ENCODE results near the gene SPECC1L. TPM values are rescaled to one million over a fixed set of nuclear protein-coding genes. Genes with fewer than 3 reads are reported as not detected.
A peak's percentile ranks its signal among the peaks of the same experiment; 100 is the strongest.

Gene SPECC1L
- total and polyA plus RNA-seq, 4 experiments from 2014 or later, result 4.3 to 62.1 (median 32.0) TPM

DNA sequence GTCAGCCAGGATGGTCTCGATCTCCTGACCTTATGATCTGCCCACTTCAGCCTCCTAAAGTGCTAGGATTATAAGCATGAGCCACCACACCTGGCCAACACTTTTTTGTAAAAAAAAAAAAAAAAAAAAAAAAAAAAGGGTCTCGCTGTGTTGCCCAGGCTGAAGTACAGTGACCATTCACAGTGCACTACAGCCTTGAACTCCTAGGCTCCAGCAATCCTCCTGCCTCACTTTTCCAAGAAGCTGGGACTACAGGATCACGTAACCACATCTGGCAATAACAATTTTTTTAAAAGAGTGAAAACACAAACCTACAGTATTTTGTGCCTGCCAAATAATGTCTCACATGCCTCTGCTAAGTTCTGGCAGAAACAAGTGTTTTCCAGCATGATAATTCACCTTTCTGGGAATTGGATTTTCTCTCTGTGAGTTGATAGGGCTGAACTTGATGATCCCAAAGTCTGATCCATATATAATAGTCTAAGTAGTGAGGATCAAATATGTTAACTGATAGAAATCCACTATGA lies 187.3 kb downstream of the SPECC1L start:
- ChIA-PET POLR2A (ENCODE audit: partially characterized antibody) (no interaction called here), CTCF (ENCODE audit: partially characterized antibody) (no interaction called here)
- H3K27me3 Mint-ChIP-seq, result no peaks in the 10 kb centered on the region
- H3K4me3 Mint-ChIP-seq, result no peak overlapping the region
- Histone ChIP-seq H3K9me3 (ENCODE audit: control insufficient read depth in 1 of 2, low read length in 2 of 2) (no peaks in the 10 kb centered on the region), H3K4me1 (ENCODE audit: insufficient read depth, low read length) (no peaks in the 10 kb centered on the region), H3K4me3 (ENCODE audit: low read length in 2 of 2) (no peak overlapping the region), H3K27me3 (ENCODE audit: insufficient read depth, low read length) (no peaks in the 10 kb centered on the region), H3K36me3 (ENCODE audit: insufficient read depth, low read length) (no peaks in the 10 kb centered on the region), H3K27ac (ENCODE audit: low read depth, low read length) (no peak overlapping the region)
- H3K9me3 Mint-ChIP-seq, result no peaks in the 10 kb centered on the region
- intact Hi-C loops (cut with micrococcal nuclease), result no loop called here
- H3K4me1 Mint-ChIP-seq, result peaks cover 0 to 1% (median 0%) of the 10 kb centered on the region in 4 donors
- H3K27ac Mint-ChIP-seq, result no peak overlapping the region
- no peaks in the 10 kb centered on the region for H3K36me3 Mint-ChIP-seq
- DNase-seq, result no peak

- H3K4me1 ChIP-seq (ENCODE audit: insufficient read depth, low read length), result no peaks in the 10 kb centered on the region
- Mint-ChIP-seq H3K9me3 (no peaks in the 10 kb centered on the region), H3K4me1 (peaks cover 0 to 1% (median 0%) of the 10 kb centered on the region in 4 donors), H3K27ac (peak overlapping the region in 4 of 7 donors; percentile 14 to 88 (median 42)), H3K36me3 (no peaks in the 10 kb centered on the region), H3K4me3 (no peak overlapping the region), H3K27me3 (no peaks in the 10 kb centered on the region)
- no peaks in the 10 kb centered on the region for H3K36me3 ChIP-seq (ENCODE audit: insufficient read depth, low read length)
- intact Hi-C loops (cut with micrococcal nuclease), result no loop called here
- H3K27ac ChIP-seq (ENCODE audit: low read depth, low read length), result no peak overlapping the region
- no peaks in the 10 kb centered on the region for H3K9me3 ChIP-seq (ENCODE audit: control insufficient read depth in 1 of 2, low read length in 2 of 2)
- no peak overlapping the region for H3K4me3 ChIP-seq (ENCODE audit: low read length in 2 of 2)
- no peaks in the 10 kb centered on the region for H3K27me3 ChIP-seq (ENCODE audit: insufficient read depth, low read length)
- ChIA-PET CTCF (ENCODE audit: partially characterized antibody) (no interaction called here), POLR2A (ENCODE audit: partially characterized antibody) (no interaction called here)
- DNase-seq, result no peak
These were observed 189.3 kb downstream of the SPECC1L start for GRCh38 chr22:24459911-24460310.

DNA sequence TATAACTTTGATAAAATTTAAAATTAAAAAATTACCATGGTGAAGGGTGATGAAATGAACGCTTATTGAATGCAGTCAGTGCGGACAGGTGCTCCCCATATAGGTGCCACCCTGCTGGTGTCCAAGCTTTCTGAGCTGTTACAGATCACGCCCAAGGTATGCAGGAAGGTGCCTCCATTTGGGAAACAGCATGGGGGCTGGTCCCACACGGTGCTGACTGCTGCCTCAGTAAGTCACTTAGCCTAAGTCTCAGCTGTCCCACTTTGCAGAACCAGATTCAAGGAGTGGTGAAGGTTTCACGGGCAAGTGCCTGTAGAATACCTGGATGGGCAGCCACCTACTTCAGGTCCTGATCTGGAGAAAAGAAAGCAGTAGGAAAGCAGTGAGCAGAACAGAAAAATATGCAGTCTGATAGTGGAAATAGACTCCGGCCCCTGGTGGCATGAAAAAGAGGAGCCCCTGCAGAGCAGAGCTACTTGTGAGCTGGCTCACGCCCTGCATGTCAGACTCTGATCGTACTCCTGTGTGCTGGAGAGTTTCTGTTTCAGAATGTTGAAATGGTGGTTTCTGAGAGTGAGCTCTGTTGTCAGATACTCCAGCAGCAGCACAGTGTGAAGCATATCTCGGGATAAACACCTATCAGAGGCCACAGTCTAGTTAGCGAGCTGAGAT lies 189.9 kb downstream of the SPECC1L start:
- CTCF ChIA-PET (ENCODE audit: partially characterized antibody), result no interaction called here
- H3K27ac ChIP-seq (ENCODE audit: low read depth, low read length), result no peak overlapping the region
- H3K4me1 Mint-ChIP-seq, result peaks cover 0 to 1% (median 0%) of the 10 kb centered on the region in 4 donors

GRCh38 chr22:24463071-24463760 lies 192.6 kb downstream of the SPECC1L start:
- Mint-ChIP-seq H3K4me3 (no peak overlapping the region), H3K27me3 (no peaks in the 10 kb centered on the region), H3K36me3 (no peaks in the 10 kb centered on the region), H3K9me3 (no peaks in the 10 kb centered on the region), H3K4me1 (peaks cover 0 to 1% (median 0%) of the 10 kb centered on the region in 4 donors), H3K27ac (no peak overlapping the region)
- POLR2A ChIA-PET (ENCODE audit: partially characterized antibody), result interaction anchor here (0.6 to 1.0 kb wide), 3 partner anchors 28 to 492 kb away, joined by 3 read pairs; no protein-coding TSS in a partner anchor
- no peaks in the 10 kb centered on the region for H3K36me3 ChIP-seq (ENCODE audit: insufficient read depth, low read length)
- intact Hi-C loops (cut with micrococcal nuclease), result no loop called here
- CTCF ChIA-PET (ENCODE audit: partially characterized antibody), result interaction anchor here (0.8 kb wide), 1 partner anchor 59 kb away, joined by 3 read pairs; no protein-coding TSS in a partner anchor
- no peaks in the 10 kb centered on the region for H3K4me1 ChIP-seq (ENCODE audit: insufficient read depth, low read length)
- H3K27ac ChIP-seq (ENCODE audit: low read depth, low read length), result no peak overlapping the region
- no peak for DNase-seq
- H3K9me3 ChIP-seq (ENCODE audit: control insufficient read depth in 1 of 2, low read length in 2 of 2), result no peaks in the 10 kb centered on the region
- H3K4me3 ChIP-seq (ENCODE audit: low read length in 2 of 2), result no peak overlapping the region
- H3K27me3 ChIP-seq (ENCODE audit: insufficient read depth, low read length), result no peaks in the 10 kb centered on the region

More for the DNA sequence above, 189.9 kb downstream of the SPECC1L start:
- Histone ChIP-seq H3K36me3 (ENCODE audit: insufficient read depth, low read length) (no peaks in the 10 kb centered on the region), H3K4me1 (ENCODE audit: insufficient read depth, low read length) (no peaks in the 10 kb centered on the region), H3K4me3 (ENCODE audit: low read length in 2 of 2) (no peak overlapping the region), H3K9me3 (ENCODE audit: control insufficient read depth in 1 of 2, low read length in 2 of 2) (no peaks in the 10 kb centered on the region), H3K27me3 (ENCODE audit: insufficient read depth, low read length) (no peaks in the 10 kb centered on the region)
- Mint-ChIP-seq H3K9me3 (no peaks in the 10 kb centered on the region), H3K27me3 (no peaks in the 10 kb centered on the region), H3K27ac (peak overlapping the region in 2 of 7 donors; percentile 27 to 29), H3K36me3 (no peaks in the 10 kb centered on the region), H3K4me3 (no peak overlapping the region)
- intact Hi-C loops (cut with micrococcal nuclease), result no loop called here
- POLR2A ChIA-PET (ENCODE audit: partially characterized antibody), result no interaction called here
- no peak for DNase-seq

DNA sequence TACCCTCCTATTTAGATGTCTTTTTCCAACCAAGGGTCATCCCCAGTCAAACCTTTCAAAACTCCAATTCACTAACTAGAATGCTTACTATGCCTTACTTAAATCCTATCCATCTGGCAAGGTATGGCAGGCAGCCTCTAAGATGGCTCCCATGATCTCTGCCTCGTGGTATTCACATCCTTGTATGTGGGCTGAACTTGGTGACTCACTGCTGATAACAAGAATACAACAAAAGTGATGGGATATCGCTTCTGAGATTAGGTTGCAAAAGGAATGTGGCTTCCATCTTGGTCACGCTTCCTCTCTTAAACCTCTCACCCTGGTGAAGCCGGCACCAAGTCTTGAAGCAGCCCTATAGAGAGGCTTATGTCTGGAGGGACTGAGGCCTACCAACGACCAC lies 194.9 kb downstream of the SPECC1L start:
- no peak overlapping the region for H3K27ac ChIP-seq (ENCODE audit: low read depth, low read length)
- intact Hi-C loops (cut with micrococcal nuclease), result no loop called here
- H3K27ac Mint-ChIP-seq, result no peak overlapping the region

GRCh38 chr22:24465975-24466374 lies 195.3 kb downstream of the SPECC1L start:
- Mint-ChIP-seq H3K9me3 (no peaks in the 10 kb centered on the region), H3K36me3 (no peaks in the 10 kb centered on the region), H3K27me3 (no peaks in the 10 kb centered on the region), H3K4me1 (no peaks in the 10 kb centered on the region), H3K4me3 (no peak overlapping the region), H3K27ac (no peak overlapping the region)
- POLR2A ChIA-PET (ENCODE audit: partially characterized antibody), result no interaction called here
- Histone ChIP-seq H3K4me3 (ENCODE audit: low read length in 2 of 2) (no peak overlapping the region), H3K4me1 (ENCODE audit: insufficient read depth, low read length) (no peaks in the 10 kb centered on the region), H3K9me3 (ENCODE audit: control insufficient read depth in 1 of 2, low read length in 2 of 2) (no peaks in the 10 kb centered on the region), H3K27ac (ENCODE audit: low read depth, low read length) (no peak overlapping the region), H3K36me3 (ENCODE audit: insufficient read depth, low read length) (no peaks in the 10 kb centered on the region), H3K27me3 (ENCODE audit: insufficient read depth, low read length) (no peaks in the 10 kb centered on the region)
- DNase-seq, result no peak
- intact Hi-C loops (cut with micrococcal nuclease), result no loop called here
- CTCF ChIA-PET (ENCODE audit: partially characterized antibody), result no interaction called here

More for the DNA sequence above, 194.9 kb downstream of the SPECC1L start:
- Mint-ChIP-seq H3K9me3 (no peaks in the 10 kb centered on the region), H3K4me3 (no peak overlapping the region), H3K4me1 (no peaks in the 10 kb centered on the region), H3K27me3 (no peaks in the 10 kb centered on the region), H3K36me3 (no peaks in the 10 kb centered on the region)
- no peaks in the 10 kb centered on the region for H3K27me3 ChIP-seq (ENCODE audit: insufficient read depth, low read length)
- H3K36me3 ChIP-seq (ENCODE audit: insufficient read depth, low read length), result no peaks in the 10 kb centered on the region
- CTCF ChIA-PET (ENCODE audit: partially characterized antibody), result no interaction called here
- H3K4me3 ChIP-seq (ENCODE audit: low read length in 2 of 2), result no peak overlapping the region
- H3K9me3 ChIP-seq (ENCODE audit: control insufficient read depth in 1 of 2, low read length in 2 of 2), result no peaks in the 10 kb centered on the region
- POLR2A ChIA-PET (ENCODE audit: partially characterized antibody), result no interaction called here
- no peak for DNase-seq
- no peaks in the 10 kb centered on the region for H3K4me1 ChIP-seq (ENCODE audit: insufficient read depth, low read length)

DNA sequence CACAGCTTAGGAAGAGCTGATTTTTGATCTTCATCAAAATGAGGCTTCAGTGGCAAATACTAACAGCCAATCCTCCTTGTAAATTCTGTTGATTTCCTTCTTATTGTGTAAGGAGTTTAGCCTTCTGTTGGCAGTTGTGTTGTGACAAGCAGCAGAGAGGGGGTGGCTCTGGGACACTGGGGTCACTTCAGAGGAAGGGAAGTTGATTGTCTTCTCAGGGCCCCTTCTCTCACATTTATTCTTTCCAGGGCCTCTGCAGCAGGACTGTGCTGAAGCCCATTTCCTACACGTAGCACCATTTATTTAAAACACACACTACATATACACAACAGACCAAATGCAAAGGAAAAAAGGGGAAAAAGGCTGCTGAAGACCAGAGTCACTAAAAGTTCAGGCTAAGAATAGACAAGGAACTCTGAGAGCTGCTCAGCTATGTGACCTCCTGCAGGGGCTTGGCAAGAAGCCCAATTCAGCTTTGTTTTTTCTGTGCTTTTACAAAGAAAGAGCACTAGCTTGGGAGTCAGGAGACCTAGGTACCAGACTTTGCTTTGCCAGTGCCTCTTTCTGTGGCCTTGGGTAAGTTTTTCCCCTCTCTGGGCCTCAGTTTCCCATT lies 196.2 kb downstream of the SPECC1L start:
- ChIA-PET CTCF (ENCODE audit: partially characterized antibody) (no interaction called here), POLR2A (ENCODE audit: partially characterized antibody) (no interaction called here)
- no peaks in the 10 kb centered on the region for H3K4me1 Mint-ChIP-seq
- H3K27me3 ChIP-seq (ENCODE audit: insufficient read depth, low read length), result no peaks in the 10 kb centered on the region
- no peak overlapping the region for H3K4me3 Mint-ChIP-seq
- H3K9me3 ChIP-seq (ENCODE audit: control insufficient read depth in 1 of 2, low read length in 2 of 2), result no peaks in the 10 kb centered on the region
- DNase-seq, result no peak
- intact Hi-C loops (cut with micrococcal nuclease), result no loop called here
- H3K9me3 Mint-ChIP-seq, result no peaks in the 10 kb centered on the region
- no peak overlapping the region for H3K27ac ChIP-seq (ENCODE audit: low read depth, low read length)
- H3K36me3 ChIP-seq (ENCODE audit: insufficient read depth, low read length), result no peaks in the 10 kb centered on the region
- no peak overlapping the region for H3K27ac Mint-ChIP-seq
- no peak overlapping the region for H3K4me3 ChIP-seq (ENCODE audit: low read length in 2 of 2)
- no peaks in the 10 kb centered on the region for H3K36me3 Mint-ChIP-seq
- no peaks in the 10 kb centered on the region for H3K27me3 Mint-ChIP-seq
- H3K4me1 ChIP-seq (ENCODE audit: insufficient read depth, low read length), result no peaks in the 10 kb centered on the region
